Ureter (tissue), 1 donor: Measurements from ENCODE around the gene PRPF38A. TPM values are rescaled to one million over a fixed set of nuclear protein-coding genes. Genes with fewer than 3 reads are reported as not detected.
"Not testable (repeated sequence)": the region's sequence is repeated elsewhere in the genome, so short reads cannot be mapped to it uniquely, and the experiment has no call there.

Source experiments
- DNase-seq: peaks from one replicate; pipeline ENCODE4 v3.0.0-alpha.2; 2020; ENCODE audit warnings: low spot score
- total RNA-seq: library from RNA; stranded (reverse); gene quantifications from one replicate; pipeline ENCODE4 v1.2.4, GENCODE V29; 2023
- donor health status: DM: yes; HTN: yes; CAD: no.

The PRPF38A gene
- total RNA-seq: 50.8 TPM

- peak; percentile 97 for DNase-seq
These were observed at the start of gene PRPF38A, which contains the start of gene ORC1 for GRCh38 chr1:52404116-52404974. Gene PRPF38A, plus strand, starts transcription at chr1:52404602. Its CDS starts 148 bp downstream, at chr1:52404750. Gene ORC1, minus strand, starts transcription at chr1:52404423. Its CDS starts 2,200 bp downstream, at chr1:52402223.

GRCh38 chr1:52355436-52355835, 49.0 kb upstream of the PRPF38A start:
- no peak for DNase-seq

GRCh38 chr1:52355847-52356505, 48.4 kb upstream of the PRPF38A start:
- no peak for DNase-seq

GRCh38 chr1:52356818-52357355, 47.5 kb upstream of the PRPF38A start:
- DNase-seq: no peak

- no peak for DNase-seq
These were observed 47.0 kb upstream of the PRPF38A start for GRCh38 chr1:52357397-52357796.

GRCh38 chr1:52358851-52359497, 45.4 kb upstream of the PRPF38A start:
- DNase-seq: no peak

- no peak for DNase-seq
These were observed 44.5 kb upstream of the PRPF38A start for GRCh38 chr1:52359676-52360594.

GRCh38 chr1:52360595-52360968, 43.8 kb upstream of the PRPF38A start:
- no peak for DNase-seq

GRCh38 chr1:52364235-52364839, 40.1 kb upstream of the PRPF38A start:
- no peak for DNase-seq

GRCh38 chr1:52365071-52365745, 39.2 kb upstream of the PRPF38A start:
- peak; percentile 58 for DNase-seq

GRCh38 chr1:52365746-52366516, 38.5 kb upstream of the PRPF38A start, which contains the start of gene CC2D1B:
Gene CC2D1B, minus strand, starts transcription at chr1:52366205. Its CDS starts 1,585 bp downstream, at chr1:52364620.
- peak; percentile 99 for DNase-seq

GRCh38 chr1:52366517-52366827, 37.9 kb upstream of the PRPF38A start:
- no peak for DNase-seq

GRCh38 chr1:52367272-52367671, 37.1 kb upstream of the PRPF38A start:
- no peak for DNase-seq

- DNase-seq: peak; percentile 60
These were observed 35.8 kb upstream of the PRPF38A start for GRCh38 chr1:52368383-52369172.

GRCh38 chr1:52369851-52370250, 34.6 kb upstream of the PRPF38A start:
- not testable (repeated sequence) for DNase-seq

GRCh38 chr1:52385376-52385775, 19.0 kb upstream of the PRPF38A start:
- DNase-seq: no peak

GRCh38 chr1:52386458-52386857, 17.9 kb upstream of the PRPF38A start:
- DNase-seq: no peak

- no peak for DNase-seq
These were observed 11.2 kb upstream of the PRPF38A start for GRCh38 chr1:52393174-52393573.

- no peak for DNase-seq
These were observed 4.8 kb upstream of the PRPF38A start for GRCh38 chr1:52399629-52400028.
